HG03196 (cell line): ENCODE results near the gene EPB41L4A.
A peak's percentile ranks its signal among the peaks of the same experiment; 100 is the strongest.
"Not testable (repeated sequence)": the region's sequence is repeated elsewhere in the genome, so short reads cannot be mapped to it uniquely, and the experiment has no call there.

Source experiments
- ATAC-seq: cut with Tn5 transposase; IDR thresholded peaks from one replicate; pipeline ENCODE4 v1.9.1; 2021; ENCODE audit not compliant: unreplicated experiment

EPB41L4A gene

DNA sequence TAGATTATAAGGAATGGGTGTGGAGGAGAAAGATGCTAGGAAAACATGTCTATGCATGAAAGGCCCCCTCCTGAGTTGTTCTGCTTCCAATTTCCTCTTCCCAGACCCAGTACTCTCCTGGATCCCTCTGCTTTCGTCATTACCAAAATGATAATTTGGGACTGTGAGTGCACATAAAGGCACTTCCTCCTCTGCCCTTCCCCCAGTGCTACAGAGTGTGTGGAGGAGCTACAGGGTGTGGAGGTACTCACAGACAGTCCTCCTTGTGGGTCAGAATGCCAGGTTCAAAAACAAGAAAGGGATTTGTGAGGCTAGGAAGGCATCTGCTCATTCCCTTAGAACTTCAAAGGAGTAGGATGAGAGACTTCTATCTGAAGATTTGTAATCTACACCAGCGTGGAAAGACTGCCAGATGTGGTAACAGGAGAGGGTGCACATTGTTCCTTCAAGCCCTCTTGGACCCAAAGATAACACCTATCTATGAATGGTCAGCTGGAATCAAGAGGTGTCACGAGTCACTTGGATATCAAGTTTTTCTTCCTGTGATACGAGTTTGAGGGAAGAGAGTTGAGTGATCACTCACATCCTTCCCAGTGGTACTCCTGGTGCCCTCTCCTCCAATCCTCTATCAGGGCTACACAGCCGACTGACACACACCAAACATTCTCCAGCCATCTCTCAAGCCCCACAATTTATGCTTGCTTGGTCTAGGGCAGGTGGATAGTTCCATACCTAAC is 201.1 kb downstream of the EPB41L4A start:
- ATAC-seq = no peak

DNA sequence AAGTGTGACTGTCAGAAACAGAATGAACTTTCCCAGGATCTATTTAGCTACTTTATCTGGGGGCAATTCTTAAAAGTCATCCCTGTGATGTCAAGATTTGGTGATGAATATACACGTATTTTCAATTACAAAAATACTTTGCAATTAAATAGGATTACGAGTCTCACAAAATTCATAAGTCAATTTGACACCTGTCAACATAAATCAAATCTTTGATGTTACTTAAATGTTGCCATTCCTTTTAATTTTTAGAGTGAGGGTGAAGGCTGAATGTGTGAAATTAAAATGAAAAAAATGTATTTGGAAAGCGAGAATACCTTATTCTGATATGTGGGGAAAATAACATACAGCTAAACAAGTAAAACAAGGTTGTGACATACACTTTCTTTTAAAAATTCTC is 202.9 kb downstream of the EPB41L4A start:
- no peak for ATAC-seq

- ATAC-seq = no peak
Measured at GRCh38 chr5:112210430-112211005, 208.6 kb downstream of the EPB41L4A start.

DNA sequence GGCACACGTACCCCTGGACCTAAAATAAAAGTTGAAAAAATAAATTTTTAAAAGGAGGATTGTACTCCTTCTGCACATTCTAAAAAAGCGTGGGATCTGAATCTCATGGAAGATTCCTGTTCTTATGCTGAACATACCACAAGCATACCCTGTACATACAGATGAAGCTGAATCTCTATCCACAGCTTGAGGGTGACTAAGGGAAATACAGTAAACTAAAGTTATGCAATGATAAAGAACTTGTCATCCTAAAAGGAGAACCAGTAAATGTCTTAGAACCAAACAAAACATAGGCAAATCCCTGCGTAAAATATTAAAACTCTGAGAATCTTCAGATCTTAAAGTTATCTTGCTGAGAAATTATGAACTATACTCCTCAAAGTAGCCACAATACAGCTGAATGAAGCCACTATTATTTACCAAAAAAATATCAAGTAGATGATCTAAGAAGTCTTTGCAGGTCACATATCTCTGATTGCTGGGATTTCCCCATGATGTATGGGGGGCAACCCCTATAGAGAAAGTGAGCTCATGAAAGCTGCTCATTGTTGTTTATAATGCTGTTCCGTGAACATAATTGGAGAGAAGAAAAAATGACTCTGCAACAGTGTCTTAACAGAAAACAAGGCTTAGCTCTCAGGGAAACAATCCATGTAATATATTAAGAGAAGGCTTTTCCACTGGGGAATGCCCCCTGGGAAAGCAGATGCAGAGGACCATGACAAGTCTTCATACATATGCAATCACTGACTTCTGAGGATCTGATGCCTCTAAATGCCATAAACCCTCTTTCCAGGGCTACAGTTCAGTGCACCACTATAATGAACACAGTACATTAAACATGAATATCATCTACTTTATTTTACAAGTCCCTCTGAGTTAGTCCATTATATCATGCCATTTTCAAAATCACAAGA is 210.1 kb downstream of the EPB41L4A start:
- no peak for ATAC-seq

GRCh38 chr5:112208195-112208594 is 210.9 kb downstream of the EPB41L4A start:
- ATAC-seq = not testable (repeated sequence)

GRCh38 chr5:112205846-112206245 is 213.2 kb downstream of the EPB41L4A start:
- no peak for ATAC-seq

DNA sequence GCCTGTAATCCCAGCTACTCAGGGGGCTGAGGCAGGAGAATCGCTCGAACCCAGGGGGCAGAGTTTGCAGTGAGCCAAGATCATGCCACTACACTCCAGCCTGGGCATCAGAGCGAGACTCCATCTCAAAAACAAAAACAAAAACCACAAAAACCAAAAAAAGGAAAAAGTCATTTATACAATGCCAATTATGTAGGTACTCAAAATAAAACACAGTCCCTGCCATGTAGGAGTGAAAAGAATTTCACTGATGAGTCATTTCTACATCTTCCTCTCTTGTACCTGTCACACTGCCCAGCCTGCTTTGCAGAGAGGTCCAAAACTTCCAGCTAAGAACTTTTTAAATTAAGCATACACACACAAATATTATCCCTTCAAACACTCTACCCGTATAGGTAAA is 215.8 kb downstream of the EPB41L4A start:
- ATAC-seq = no peak

DNA sequence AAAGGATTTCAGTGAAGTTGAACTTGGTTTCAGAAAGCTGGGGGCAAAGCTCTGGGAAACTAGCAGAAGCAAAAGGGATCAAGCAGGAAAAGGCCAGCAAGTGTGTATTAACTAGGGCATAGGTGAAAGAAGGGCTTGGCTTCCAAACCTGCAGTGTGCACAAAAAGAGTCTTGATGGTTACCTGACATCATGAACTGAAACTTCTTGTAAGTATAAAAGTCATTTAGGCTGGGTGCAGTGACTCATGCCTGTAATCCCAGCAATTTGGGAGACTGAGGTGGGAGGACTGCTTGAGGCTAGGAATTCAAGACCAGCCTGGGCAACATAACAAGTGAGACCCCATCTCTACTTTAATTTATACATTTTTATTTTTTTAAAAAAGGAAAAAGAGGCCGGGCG is 216.4 kb downstream of the EPB41L4A start:
- ATAC-seq = no peak

DNA sequence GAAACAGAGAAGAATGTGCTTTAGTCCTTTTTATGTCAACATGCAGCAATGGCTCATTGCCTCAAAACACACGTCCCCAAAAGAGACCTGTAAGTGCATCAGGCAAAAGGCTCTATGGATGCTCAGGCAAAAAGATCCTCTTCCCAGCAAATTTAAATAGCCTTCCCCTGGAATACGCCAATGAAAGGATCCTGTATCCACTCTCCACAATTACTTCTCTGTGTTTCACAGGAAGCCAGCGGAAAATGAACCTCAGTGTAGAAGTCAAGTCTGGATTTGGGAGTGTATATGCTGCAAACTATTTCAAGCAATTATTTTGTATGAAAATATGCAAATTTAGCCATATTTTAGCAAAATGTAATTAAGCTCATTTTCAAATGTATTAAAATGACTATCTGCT is 217.9 kb downstream of the EPB41L4A start:
- ATAC-seq = no peak

GRCh38 chr5:112200131-112200530 is 218.9 kb downstream of the EPB41L4A start:
- no peak for ATAC-seq

GRCh38 chr5:112196584-112196983 is 222.5 kb downstream of the EPB41L4A start:
- no peak for ATAC-seq

GRCh38 chr5:112195924-112196323 is 223.2 kb downstream of the EPB41L4A start:
- no peak for ATAC-seq

DNA sequence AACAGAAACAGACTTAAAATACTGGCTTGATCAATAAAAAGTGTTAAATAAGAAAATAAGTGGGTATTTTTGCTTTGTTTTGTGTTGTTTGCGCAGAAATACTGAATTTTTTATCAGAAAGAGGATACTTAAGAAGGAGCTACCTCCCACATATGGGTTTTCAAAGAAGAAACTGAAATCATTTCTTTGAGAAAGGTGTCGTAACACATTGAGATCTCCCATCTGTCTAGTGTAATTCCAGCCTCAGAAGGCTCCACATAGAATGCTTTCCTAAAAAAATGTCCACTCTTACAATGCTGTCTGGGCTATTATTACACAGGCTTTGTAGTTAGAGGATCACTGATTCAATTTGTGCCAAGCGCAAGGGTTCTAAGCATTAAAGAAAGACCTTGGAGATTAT is 226.2 kb downstream of the EPB41L4A start:
- no peak for ATAC-seq

DNA sequence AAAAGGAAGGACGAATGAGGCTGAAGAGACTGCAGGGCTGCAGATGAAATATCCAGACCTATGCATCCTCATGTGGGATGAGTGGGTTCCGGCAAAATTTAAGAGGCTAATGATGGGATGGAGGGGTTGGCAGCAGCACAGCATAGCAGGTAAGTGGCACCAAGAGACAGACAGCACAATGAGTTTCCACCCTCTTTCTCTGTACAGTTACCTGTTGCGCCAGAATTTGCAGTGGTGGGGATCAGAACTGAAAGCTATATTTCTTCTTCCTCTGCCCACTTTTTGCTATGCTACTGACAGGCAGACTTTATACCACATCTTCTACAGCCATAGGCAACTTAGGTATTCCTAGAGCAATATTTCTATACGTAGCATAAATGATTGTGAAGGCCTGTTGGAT is 227.0 kb downstream of the EPB41L4A start:
- ATAC-seq = no peak

DNA sequence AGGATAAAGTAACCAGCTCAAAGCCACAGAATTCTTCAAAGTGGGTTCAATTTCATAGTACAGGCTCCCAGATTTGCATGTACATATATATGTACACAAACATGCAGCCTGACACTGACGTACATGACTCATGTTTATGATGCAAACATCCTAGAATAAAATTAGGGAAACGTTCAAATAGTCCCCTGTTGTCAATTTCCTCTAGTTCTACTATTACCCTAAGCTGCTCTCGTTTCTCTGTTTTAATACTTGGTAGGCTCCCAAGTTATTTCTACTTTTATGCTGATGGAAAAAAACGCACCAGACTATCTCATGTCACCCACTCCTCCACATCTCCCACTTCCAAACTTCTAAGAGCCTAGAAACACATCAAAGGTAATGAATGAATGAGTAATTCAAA is 229.7 kb downstream of the EPB41L4A start:
- no peak for ATAC-seq

- ATAC-seq = no peak
Measured at GRCh38 chr5:112186401-112186990, 232.6 kb downstream of the EPB41L4A start.

- ATAC-seq = no peak
Measured at GRCh38 chr5:112183874-112184273, 235.2 kb downstream of the EPB41L4A start.

GRCh38 chr5:112183103-112183711 is 235.9 kb downstream of the EPB41L4A start:
- no peak for ATAC-seq

GRCh38 chr5:112179290-112179689 is 239.8 kb downstream of the EPB41L4A start:
- no peak for ATAC-seq

GRCh38 chr5:112174959-112175594 is 244.0 kb downstream of the EPB41L4A start:
- ATAC-seq = peak; percentile 63
